ENCODE results near the gene FBXL19.

The FBXL19 gene

DNA sequence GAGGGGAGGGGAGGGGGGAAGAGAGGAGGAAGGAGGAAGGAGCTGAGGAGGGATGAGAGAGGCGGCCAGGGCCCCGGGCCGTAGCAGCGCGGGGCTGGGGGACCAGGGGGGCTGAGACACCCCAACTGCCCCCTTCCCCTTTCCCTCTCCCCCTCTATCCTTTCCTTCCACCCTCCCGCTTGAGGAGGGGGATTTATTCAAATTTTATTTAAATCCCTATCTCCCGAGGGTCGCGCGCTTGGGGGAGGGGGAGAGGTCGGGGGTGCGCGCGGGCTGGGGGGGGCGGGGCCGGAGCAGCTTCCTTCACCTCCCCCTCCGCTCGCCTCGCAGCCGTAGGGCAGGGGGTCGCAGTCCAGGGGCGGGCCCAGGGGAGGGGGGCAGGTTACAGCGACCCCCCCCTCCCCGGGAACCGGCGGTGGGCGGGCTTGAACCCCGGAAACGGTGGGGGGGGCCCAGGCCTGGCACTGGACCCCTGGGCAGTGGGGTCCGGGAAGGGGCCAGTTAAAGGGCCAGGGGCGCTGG, at the start of gene FBXL19:
Gene FBXL19 (plus strand): TSS at position 19 of the 522 bp plus-strand sequence. CDS start 2,183 bp downstream, outside the sequence.
- Mint-ChIP-seq H3K4me1 (ENCODE audit: low read depth) (peaks cover 24% of the 10 kb centered on the region), H3K9me3 (no peaks in the 10 kb centered on the region), H3K36me3 (ENCODE audit: low read depth) (peaks cover 21% of the 10 kb centered on the region), H3K27me3 (no peaks in the 10 kb centered on the region), H3K27ac (peak within 1 kb of the TSS; percentile 100), H3K4me3 (peak within 1 kb of the TSS; percentile 99)
- DNase-seq = no peak

- Mint-ChIP-seq H3K36me3 (ENCODE audit: low read depth) (peaks cover 44% of the 10 kb centered on the region), H3K4me1 (ENCODE audit: low read depth) (peaks cover 42% of the 10 kb centered on the region), H3K27ac (peak overlapping the region; percentile 88), H3K4me3 (peak overlapping the region; percentile 96), H3K9me3 (no peaks in the 10 kb centered on the region), H3K27me3 (no peaks in the 10 kb centered on the region)
- DNase-seq = no peak
These were observed 49.0 kb upstream of the FBXL19 start for GRCh38 chr16:30874244-30874820.

DNA sequence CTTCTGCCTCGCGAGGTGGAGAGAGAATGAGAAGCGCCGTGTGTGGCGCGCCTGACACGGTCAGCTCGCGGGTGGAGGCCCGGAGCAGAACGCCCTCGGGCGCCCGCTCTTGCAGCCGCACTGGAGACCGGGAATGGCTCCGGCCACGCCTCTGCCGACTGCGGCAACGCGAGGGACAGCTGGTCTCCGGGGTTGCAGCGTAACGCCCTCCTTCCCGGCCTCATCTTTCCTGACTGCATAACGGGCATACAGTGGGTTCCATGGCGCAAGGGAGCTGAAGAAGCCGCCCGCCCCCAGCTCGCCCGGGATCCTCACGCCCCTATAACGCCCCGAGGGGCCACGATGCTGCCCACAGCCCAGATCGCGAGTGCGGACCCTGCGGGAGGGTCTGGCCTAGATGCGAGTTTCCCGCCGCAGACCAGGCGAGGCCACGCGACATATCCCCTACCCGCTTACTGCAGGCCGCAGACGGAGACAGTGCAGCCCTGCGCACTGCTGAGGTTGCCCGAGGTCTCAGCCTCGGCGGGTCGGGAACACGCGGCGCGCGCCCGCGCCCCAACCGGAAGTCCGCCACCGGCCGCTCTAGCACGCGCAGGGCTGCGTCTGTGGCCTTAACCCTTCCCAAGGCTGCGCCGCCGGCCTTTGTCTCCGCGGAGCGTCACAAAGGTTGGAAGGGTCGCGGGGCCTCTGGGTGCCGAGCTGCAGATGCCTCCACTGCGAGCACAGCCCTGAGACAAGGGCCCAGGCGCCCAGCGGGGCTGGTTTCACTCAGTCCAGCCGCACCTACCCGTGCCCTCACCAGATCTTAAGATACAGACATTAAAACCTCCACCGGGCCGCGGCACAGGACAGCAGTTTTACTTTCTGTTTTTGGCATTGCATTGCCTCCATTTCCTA, 48.3 kb upstream of the FBXL19 start:
- peaks cover 49% of the 10 kb centered on the region for H3K36me3 Mint-ChIP-seq (ENCODE audit: low read depth)
- peak; percentile 95 for DNase-seq
- H3K27me3 Mint-ChIP-seq = no peaks in the 10 kb centered on the region
- H3K4me1 Mint-ChIP-seq (ENCODE audit: low read depth) = peaks cover 42% of the 10 kb centered on the region
- no peaks in the 10 kb centered on the region for H3K9me3 Mint-ChIP-seq
- H3K4me3 Mint-ChIP-seq = peak overlapping the region; percentile 96
- peak overlapping the region; percentile 88 for H3K27ac Mint-ChIP-seq

DNA sequence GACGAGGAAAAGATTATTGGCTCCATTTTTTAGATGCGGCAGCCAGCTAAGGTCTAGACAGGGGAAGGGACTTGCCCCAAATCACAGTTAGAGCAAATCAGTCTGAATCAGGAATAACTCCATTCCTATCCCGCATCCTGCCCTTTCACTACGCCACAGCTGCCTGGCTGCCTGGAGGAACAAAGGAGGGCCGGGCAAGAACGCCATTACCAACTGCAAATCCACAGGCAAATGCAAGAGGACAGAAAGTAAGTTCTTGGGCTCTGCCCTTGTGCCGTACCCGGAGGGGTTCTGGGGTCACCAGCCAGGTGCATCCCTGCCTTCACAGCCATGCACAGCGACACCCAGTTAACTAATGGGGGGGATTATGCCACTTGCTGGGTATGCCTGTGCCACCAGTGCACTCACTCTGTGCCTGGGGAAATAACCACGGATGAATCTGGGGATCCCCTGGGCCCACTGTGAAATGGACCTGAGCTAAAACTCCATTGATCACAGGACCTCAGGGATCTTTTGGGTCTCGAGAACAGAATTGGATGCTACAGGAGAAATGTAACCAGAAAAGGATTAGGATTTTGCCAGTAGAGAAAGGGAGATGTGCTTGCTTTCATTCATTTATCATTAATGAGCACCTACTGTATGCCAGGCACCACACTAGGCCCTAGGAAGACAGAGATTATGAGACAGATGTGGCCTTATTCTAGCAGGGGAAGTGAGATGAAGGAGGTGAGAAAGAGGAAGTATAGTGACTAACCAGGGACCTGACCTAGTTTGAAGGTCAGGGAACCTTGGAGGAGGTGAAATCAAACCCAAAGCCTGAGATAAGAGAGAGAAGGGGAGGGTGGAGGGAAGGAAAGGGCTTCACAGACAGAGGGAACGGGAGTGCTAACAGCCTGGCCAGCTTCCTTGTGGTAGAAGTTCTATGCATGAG, 47.2 kb upstream of the FBXL19 start:
- Mint-ChIP-seq H3K4me3 (peak overlapping the region; percentile 96), H3K9me3 (no peaks in the 10 kb centered on the region), H3K4me1 (ENCODE audit: low read depth) (peaks cover 42% of the 10 kb centered on the region), H3K27me3 (no peaks in the 10 kb centered on the region), H3K36me3 (ENCODE audit: low read depth) (peaks cover 59% of the 10 kb centered on the region), H3K27ac (peak overlapping the region; percentile 88)
- DNase-seq = peak; percentile 60

DNA sequence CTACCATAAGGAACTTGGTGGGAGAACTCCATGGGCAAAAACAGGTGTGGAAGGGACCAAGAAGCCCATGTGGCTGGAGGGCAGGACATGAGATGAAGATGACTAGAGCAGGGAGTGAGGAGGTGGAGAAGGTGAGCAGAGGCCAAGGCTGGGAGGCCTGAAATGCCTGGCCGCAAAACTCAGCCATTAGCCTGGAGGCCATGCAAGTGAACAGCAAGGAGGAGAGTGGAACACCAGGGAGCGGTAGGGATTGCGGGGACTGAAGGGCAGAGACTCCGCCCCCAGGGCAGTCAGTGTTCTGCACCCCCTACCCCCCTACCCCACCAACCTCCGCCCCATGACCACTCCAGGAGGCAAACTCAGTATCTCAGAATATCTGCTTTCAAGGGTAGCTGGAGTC, 46.5 kb upstream of the FBXL19 start:
- peaks cover 44% of the 10 kb centered on the region for H3K4me1 Mint-ChIP-seq (ENCODE audit: low read depth)
- no peak for DNase-seq
- no peaks in the 10 kb centered on the region for H3K9me3 Mint-ChIP-seq
- peak overlapping the region; percentile 88 for H3K27ac Mint-ChIP-seq
- H3K4me3 Mint-ChIP-seq = peak overlapping the region; percentile 96
- no peaks in the 10 kb centered on the region for H3K27me3 Mint-ChIP-seq
- peaks cover 65% of the 10 kb centered on the region for H3K36me3 Mint-ChIP-seq (ENCODE audit: low read depth)

DNA sequence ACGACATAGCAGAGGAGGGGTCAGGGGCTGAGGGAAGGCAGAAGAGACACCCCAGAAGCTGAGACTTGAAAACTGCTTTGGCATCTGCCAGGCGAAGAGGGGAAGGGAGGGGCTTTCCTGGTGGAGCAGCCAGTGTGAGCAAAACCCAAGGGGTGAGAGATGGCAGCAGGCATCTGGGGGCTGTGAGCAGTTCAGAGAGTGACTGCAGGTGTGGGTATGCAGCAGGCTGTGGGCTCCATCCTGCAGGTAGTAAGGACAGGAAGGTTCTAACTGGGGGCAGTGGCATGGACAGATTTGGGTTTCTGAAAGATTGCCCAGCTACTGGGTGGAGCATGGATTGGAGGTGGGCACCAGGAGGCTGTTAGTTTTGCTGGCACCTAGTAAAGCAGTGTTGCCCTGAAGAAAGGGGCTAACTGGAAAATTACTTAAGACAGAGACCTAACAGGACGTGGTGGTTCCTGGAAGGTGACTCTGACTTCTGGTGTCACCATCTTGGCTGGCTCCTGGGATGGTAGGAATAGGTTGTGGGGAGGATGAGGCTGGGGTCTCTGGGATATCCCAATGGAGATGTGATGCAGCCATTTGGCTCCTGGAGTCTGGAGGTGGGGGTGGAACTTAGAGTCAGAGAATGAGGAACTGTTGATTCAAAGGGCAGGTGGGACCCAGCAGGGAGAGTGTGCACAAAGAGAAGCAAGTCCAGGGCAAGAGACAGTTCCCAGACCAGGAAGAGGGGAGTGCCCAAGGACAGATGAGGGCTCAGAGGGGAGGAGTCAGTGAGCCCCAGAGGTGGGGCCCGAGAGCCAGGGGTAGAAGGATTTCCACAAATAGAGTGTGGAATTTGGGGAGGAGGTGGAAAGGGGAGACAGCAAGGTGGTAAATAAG, 40.7 kb upstream of the FBXL19 start:
- Mint-ChIP-seq H3K9me3 (no peaks in the 10 kb centered on the region), H3K27ac (peak overlapping the region; percentile 87), H3K4me3 (no peak overlapping the region), H3K36me3 (ENCODE audit: low read depth) (peaks cover 74% of the 10 kb centered on the region), H3K4me1 (ENCODE audit: low read depth) (peaks cover 29% of the 10 kb centered on the region), H3K27me3 (no peaks in the 10 kb centered on the region)
- DNase-seq = no peak

DNA sequence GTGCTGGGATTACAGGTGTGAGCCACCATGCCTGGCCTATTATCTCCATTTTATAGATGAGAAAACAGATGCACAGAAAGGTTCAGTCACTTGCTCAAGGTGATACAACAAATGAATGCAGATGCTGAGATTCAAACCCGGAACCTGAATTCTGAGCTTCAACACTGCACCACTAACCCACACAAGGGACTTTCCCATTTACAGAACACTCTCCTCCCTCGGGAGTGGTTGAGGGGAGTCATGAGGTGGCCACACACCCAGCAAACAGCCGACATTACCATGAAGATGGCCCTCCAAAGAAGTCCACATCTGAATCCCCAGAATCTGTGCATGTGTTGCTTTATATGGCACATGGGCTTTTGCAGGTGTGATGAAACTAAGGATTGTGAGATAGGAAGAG, 38.6 kb upstream of the FBXL19 start:
- Mint-ChIP-seq H3K36me3 (ENCODE audit: low read depth) (peaks cover 81% of the 10 kb centered on the region), H3K27ac (peak overlapping the region; percentile 2), H3K27me3 (no peaks in the 10 kb centered on the region), H3K4me1 (ENCODE audit: low read depth) (peaks cover 26% of the 10 kb centered on the region), H3K9me3 (no peaks in the 10 kb centered on the region), H3K4me3 (no peak overlapping the region)
- DNase-seq = no peak

- Mint-ChIP-seq H3K27me3 (no peaks in the 10 kb centered on the region), H3K4me3 (no peak overlapping the region), H3K36me3 (ENCODE audit: low read depth) (peaks cover 81% of the 10 kb centered on the region)
These were observed 38.2 kb upstream of the FBXL19 start for GRCh38 chr16:30885196-30885595.

GRCh38 chr16:30886145-30886544, 37.2 kb upstream of the FBXL19 start:
- no peak for DNase-seq
- H3K4me3 Mint-ChIP-seq = no peak overlapping the region
- H3K36me3 Mint-ChIP-seq (ENCODE audit: low read depth) = peaks cover 77% of the 10 kb centered on the region
- peaks cover 26% of the 10 kb centered on the region for H3K4me1 Mint-ChIP-seq (ENCODE audit: low read depth)
- no peaks in the 10 kb centered on the region for H3K9me3 Mint-ChIP-seq
- H3K27ac Mint-ChIP-seq = peak overlapping the region; percentile 71
- no peaks in the 10 kb centered on the region for H3K27me3 Mint-ChIP-seq

More at GRCh38 chr16:30885196-30885595, 38.2 kb upstream of the FBXL19 start:
- no peak for DNase-seq
- Mint-ChIP-seq H3K27ac (peak overlapping the region; percentile 2), H3K4me1 (ENCODE audit: low read depth) (peaks cover 26% of the 10 kb centered on the region), H3K9me3 (no peaks in the 10 kb centered on the region)

DNA sequence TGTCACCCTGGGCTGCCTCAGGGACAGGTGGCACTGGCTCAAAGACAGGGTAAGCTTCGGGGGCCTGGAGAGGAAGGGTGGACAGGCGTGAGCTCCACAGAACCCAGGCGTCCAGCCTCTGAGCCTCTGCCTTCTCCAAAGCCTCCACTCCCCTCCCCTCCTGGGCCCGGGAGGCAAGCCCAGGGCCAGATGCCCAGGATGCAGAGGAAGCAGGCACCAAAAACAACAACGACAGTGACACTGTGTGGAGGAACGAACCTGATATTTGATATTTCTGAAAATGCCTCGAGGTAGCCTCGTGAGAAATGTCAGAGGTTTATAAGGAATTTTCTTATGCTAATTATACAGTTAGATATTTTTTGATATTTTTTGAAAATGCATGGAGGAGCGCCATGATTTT, 35.4 kb upstream of the FBXL19 start:
- Mint-ChIP-seq H3K36me3 (ENCODE audit: low read depth) (peaks cover 70% of the 10 kb centered on the region), H3K4me1 (ENCODE audit: low read depth) (peaks cover 22% of the 10 kb centered on the region), H3K27me3 (no peaks in the 10 kb centered on the region)

DNA sequence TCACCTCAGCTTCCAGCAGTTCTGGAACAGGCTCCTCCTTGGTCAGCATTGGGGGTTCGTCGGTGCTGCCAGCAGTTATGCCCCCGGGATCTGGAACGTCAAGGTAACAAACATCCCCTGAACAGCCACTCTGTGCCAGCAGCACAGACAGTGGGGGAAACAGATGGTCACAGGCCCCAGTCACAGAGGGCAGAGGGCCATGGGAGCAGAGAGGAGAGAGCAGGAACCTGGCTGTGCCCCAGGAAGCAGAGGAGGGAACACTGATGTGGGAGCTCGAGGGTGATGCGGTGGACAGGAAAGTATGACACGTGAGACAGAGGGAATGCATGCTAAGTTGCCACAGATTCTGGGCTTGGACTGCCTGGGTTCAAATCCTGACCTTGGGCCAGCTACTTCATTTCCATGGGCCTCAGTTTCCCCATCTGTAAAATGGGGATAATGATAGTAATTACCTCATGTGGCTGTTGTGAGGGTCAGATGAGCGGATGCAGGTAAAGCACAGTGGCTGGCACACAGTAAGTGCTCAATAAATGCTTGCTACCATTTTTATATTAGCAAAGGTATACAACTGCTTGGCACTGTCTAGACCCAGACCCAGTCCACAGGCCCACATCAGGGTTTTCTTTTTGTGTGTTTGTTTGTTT, 34.4 kb upstream of the FBXL19 start:
- Mint-ChIP-seq H3K4me3 (no peak overlapping the region), H3K27me3 (no peaks in the 10 kb centered on the region), H3K4me1 (ENCODE audit: low read depth) (peaks cover 24% of the 10 kb centered on the region), H3K36me3 (ENCODE audit: low read depth) (peaks cover 70% of the 10 kb centered on the region), H3K9me3 (no peaks in the 10 kb centered on the region), H3K27ac (peak overlapping the region; percentile 16)
- no peak for DNase-seq

More for the DNA sequence above, 35.4 kb upstream of the FBXL19 start:
- no peak for DNase-seq
- Mint-ChIP-seq H3K4me3 (no peak overlapping the region), H3K9me3 (no peaks in the 10 kb centered on the region), H3K27ac (no peak overlapping the region)

- no peak overlapping the region for H3K4me3 Mint-ChIP-seq
- H3K27me3 Mint-ChIP-seq = no peaks in the 10 kb centered on the region
- no peak for DNase-seq
- peaks cover 28% of the 10 kb centered on the region for H3K4me1 Mint-ChIP-seq (ENCODE audit: low read depth)
- H3K27ac Mint-ChIP-seq = no peak overlapping the region
- H3K36me3 Mint-ChIP-seq (ENCODE audit: low read depth) = peaks cover 64% of the 10 kb centered on the region
- no peaks in the 10 kb centered on the region for H3K9me3 Mint-ChIP-seq
These were observed 33.7 kb upstream of the FBXL19 start for GRCh38 chr16:30889721-30890120.
